Keratinocyte (primary cell): ENCODE results near the gene HOXC5.

Source experiments
- CTCF ChIP-seq, 3 experiments: IDR thresholded peaks in 1 of 3; conservative IDR thresholded peaks in 1 of 3; optimal IDR thresholded peaks in 1 of 3; 2 replicates in 2 of 3; 3 replicates in 1 of 3; pipeline versions ENCODE3 to v1.5.1; 2011; ENCODE audit warnings: low read length in 3 of 3, mild to moderate bottlenecking in 3 of 3, moderate library complexity in 2 of 3, control low read depth in 1 of 3, inconsistent platforms in 1 of 3; ENCODE audit not compliant: insufficient read depth in 2 of 3; ENCODE audit errors: extremely low read depth in 1 of 3
- EZH2 ChIP-seq: IDR thresholded peaks from one replicate; pipeline ENCODE4 v1.6.1; 2012; ENCODE audit warnings: inconsistent platforms, mild to moderate bottlenecking, low read length, moderate library complexity

- TF ChIP-seq CTCF (optimal IDR thresholded peaks at IDR 0.05 in 1 of 3, IDR thresholded peaks at IDR 0.05 in 1 of 3, conservative IDR thresholded peaks at IDR 0.05 in 1 of 3; ENCODE audit: extremely low read depth in 1 of 3, insufficient read depth in 2 of 3, low read length in 3 of 3), result no peak
- TF ChIP-seq EZH2, result no peak
Measured at GRCh38 chr12:54031480-54031879, 1.4 kb upstream of the HOXC5 start.
